SHP77 (cell line): Measurements from ENCODE around the gene PHLPP1.

Experiments used
- DNase-seq, 2 experiments: peaks; one replicate each; lab custom pipeline; 2025; lab: John Stamatoyannopoulos, UW

Gene PHLPP1

GRCh38 chr18:62982600-62983251, 267.4 kb downstream of the PHLPP1 start:
- peak; percentile 71 to 77 for DNase-seq

GRCh38 chr18:62984656-62985315, 269.4 kb downstream of the PHLPP1 start:
- DNase-seq: no peak

- no peak for DNase-seq
These were observed 271.1 kb downstream of the PHLPP1 start for GRCh38 chr18:62986490-62986889.

- no peak for DNase-seq
These were observed 271.9 kb downstream of the PHLPP1 start for GRCh38 chr18:62987055-62987830.

GRCh38 chr18:62987859-62988258, 272.5 kb downstream of the PHLPP1 start:
- no peak for DNase-seq

- DNase-seq: no peak
These were observed 273.1 kb downstream of the PHLPP1 start for GRCh38 chr18:62988471-62988870.

GRCh38 chr18:62989195-62989594, 273.9 kb downstream of the PHLPP1 start:
- DNase-seq: no peak

GRCh38 chr18:62990653-62991052, 275.3 kb downstream of the PHLPP1 start:
- no peak for DNase-seq

GRCh38 chr18:62991389-62991788, 276.0 kb downstream of the PHLPP1 start:
- no peak for DNase-seq

GRCh38 chr18:62991959-62992358, 276.6 kb downstream of the PHLPP1 start:
- DNase-seq: no peak

- no peak for DNase-seq
These were observed 277.6 kb downstream of the PHLPP1 start for GRCh38 chr18:62992877-62993365.

GRCh38 chr18:62996566-62996965, 281.2 kb downstream of the PHLPP1 start:
- no peak for DNase-seq

GRCh38 chr18:62997076-62997475, 281.7 kb downstream of the PHLPP1 start:
- no peak for DNase-seq

- no peak for DNase-seq
These were observed 283.1 kb downstream of the PHLPP1 start for GRCh38 chr18:62998443-62998842.

- no peak for DNase-seq
These were observed 284.1 kb downstream of the PHLPP1 start for GRCh38 chr18:62999392-62999791.

GRCh38 chr18:62999921-63000320, 284.6 kb downstream of the PHLPP1 start:
- no peak for DNase-seq

GRCh38 chr18:63000839-63001238, 285.5 kb downstream of the PHLPP1 start:
- DNase-seq: no peak

GRCh38 chr18:63001861-63002260, 286.5 kb downstream of the PHLPP1 start:
- DNase-seq: no peak

- DNase-seq: no peak
These were observed 287.0 kb downstream of the PHLPP1 start for GRCh38 chr18:63002305-63002704.

GRCh38 chr18:63002803-63003445, 287.6 kb downstream of the PHLPP1 start:
- DNase-seq: no peak

GRCh38 chr18:63003899-63004298, 288.6 kb downstream of the PHLPP1 start:
- no peak for DNase-seq

- no peak for DNase-seq
These were observed 289.2 kb downstream of the PHLPP1 start for GRCh38 chr18:63004466-63005089.
